NB4 (cell line): ENCODE data around the gene MCC.

Source experiments
- DNase-seq: peaks from one replicate; pipeline ENCODE4 v3.0.0; 2010; ENCODE audit warnings: low read depth
- H3K4me3 ChIP-seq: one replicate; pipeline ENCODE4 v1.5.1; 2011; ENCODE audit warnings: mild to moderate bottlenecking, low read depth, low read length, moderate library complexity
- MYC ChIP-seq: IDR thresholded peaks from 2 replicates; pipeline ENCODE4 v1.6.1; 2011; ENCODE audit warnings: low read depth, low read length
- POLR2A ChIP-seq: IDR thresholded peaks from 2 replicates; pipeline ENCODE4 v1.6.1; 2011; ENCODE audit warnings: mild to moderate bottlenecking; ENCODE audit not compliant: insufficient read length; ENCODE audit errors: extremely low read depth
- TF ChIP-seq, protein P1 (sequence below): IDR thresholded peaks from 2 replicates; pipeline ENCODE4 v1.6.1; 2011; ENCODE audit warnings: low read depth, low read length
- TF ChIP-seq, protein P2 (sequence below): IDR thresholded peaks from one replicate; pipeline ENCODE4 v1.5.1; 2012; ENCODE audit warnings: low read depth, low read length

Gene MCC

DNA sequence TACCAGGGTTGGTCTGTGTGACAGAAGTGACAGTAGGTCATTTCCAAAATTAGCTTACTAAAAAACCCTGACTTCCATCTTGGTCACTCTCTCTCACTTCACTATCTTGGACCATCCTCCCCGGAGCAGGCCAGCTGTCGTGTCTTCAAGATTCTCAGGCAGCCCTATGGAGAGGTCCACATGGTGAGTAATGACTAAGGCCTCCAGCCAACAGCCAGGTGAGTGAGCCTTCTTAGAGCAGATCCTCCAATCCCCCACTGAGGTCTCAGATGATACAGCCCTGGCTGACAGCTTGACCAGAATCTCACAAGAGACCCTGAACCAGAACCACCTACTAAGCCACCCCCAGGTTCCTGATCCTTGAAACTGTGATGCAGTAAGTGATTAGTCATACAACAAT lies 419.7 kb downstream of the MCC start:
- TF ChIP-seq, protein P1, sequence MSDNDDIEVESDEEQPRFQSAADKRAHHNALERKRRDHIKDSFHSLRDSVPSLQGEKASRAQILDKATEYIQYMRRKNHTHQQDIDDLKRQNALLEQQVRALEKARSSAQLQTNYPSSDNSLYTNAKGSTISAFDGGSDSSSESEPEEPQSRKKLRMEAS = no peak
- no peak for TF ChIP-seq POLR2A
- TF ChIP-seq, protein P2, sequence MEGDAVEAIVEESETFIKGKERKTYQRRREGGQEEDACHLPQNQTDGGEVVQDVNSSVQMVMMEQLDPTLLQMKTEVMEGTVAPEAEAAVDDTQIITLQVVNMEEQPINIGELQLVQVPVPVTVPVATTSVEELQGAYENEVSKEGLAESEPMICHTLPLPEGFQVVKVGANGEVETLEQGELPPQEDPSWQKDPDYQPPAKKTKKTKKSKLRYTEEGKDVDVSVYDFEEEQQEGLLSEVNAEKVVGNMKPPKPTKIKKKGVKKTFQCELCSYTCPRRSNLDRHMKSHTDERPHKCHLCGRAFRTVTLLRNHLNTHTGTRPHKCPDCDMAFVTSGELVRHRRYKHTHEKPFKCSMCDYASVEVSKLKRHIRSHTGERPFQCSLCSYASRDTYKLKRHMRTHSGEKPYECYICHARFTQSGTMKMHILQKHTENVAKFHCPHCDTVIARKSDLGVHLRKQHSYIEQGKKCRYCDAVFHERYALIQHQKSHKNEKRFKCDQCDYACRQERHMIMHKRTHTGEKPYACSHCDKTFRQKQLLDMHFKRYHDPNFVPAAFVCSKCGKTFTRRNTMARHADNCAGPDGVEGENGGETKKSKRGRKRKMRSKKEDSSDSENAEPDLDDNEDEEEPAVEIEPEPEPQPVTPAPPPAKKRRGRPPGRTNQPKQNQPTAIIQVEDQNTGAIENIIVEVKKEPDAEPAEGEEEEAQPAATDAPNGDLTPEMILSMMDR = no peak
- H3K4me3 ChIP-seq = no peak overlapping the region
- no peak for DNase-seq

DNA sequence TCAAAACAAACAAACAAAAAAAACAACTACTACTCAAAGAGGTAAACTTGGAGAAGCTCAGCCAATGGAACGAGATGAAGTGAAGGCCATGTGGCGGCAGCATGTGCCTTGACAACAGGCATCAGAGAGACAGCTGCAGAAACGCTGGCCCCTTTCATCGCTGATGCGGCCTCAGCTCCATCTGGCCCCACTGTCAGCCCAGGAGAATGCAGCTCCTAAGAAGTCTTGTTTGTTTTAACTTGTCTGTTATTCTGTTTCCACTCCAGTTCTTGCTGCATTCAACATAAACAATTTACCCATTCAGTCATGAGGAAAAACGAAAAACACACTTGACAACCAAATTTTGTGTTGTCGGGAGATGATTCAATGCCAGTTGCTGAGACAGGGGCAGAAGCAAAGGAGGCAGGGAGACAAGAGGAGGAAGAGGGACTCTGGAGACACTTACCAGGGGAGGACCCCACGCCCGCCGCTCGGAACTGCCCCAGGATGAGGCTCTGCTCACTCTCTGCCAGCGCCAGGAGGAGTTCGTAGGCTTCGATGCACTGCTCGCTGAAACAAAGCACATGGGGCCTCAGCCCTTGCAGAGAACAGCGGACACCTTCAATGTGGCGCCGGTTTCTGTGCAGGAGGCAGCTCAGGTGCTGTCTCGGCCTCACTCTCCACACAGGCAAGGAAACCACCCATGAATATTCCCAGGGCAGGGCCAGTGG lies 420.5 kb downstream of the MCC start:
- no peak for TF ChIP-seq MYC
- no peak for TF ChIP-seq POLR2A
- TF ChIP-seq, protein P1 = no peak
- TF ChIP-seq, protein P2 = no peak
- DNase-seq = no peak
- H3K4me3 ChIP-seq = no peak overlapping the region

DNA sequence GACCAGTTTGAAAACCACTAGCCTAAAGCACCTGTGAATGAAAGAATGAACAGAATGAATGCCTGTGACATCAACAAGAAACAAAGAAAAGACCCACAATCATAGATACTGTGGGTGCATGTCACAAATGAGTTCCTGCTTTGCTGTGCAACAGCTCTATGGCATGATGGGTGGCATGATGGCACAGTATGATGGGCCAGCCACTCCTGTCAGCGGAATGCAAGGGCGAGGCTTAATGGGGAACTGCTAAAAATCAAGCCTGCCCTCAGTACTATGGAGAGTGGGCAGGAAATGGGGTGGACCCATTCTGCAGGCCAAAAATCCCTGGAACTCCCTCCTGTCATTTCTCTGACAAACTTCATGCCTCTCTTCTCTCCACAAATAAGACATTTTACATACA lies 422.6 kb downstream of the MCC start:
- TF ChIP-seq MYC = no peak
- no peak for TF ChIP-seq POLR2A
- TF ChIP-seq, protein P1 = no peak
- TF ChIP-seq, protein P2 = no peak
- DNase-seq = no peak

DNA sequence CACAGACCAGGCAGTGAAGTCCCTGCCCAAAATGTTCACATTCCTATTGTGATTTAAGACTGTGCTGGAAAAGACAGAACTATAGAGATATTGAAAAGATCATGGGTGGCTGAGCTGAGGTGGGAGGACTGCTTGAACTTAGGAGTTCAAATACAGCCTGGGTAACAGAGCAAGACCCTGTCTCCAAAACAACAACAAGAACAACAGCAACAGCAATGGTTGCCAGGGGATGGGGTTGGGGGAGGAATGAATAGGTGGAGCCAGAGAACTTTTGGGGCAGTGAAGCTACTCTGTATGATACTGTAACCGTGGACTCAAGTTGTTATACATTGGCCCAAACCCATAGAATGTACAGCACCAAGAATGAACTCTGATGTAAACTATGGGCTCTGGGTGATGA lies 423.4 kb downstream of the MCC start:
- DNase-seq = no peak
- TF ChIP-seq POLR2A = no peak
- TF ChIP-seq, protein P2 = no peak
- TF ChIP-seq, protein P1 = no peak
- no peak overlapping the region for H3K4me3 ChIP-seq

More for the DNA sequence above, 422.6 kb downstream of the MCC start:
- no peak overlapping the region for H3K4me3 ChIP-seq

DNA sequence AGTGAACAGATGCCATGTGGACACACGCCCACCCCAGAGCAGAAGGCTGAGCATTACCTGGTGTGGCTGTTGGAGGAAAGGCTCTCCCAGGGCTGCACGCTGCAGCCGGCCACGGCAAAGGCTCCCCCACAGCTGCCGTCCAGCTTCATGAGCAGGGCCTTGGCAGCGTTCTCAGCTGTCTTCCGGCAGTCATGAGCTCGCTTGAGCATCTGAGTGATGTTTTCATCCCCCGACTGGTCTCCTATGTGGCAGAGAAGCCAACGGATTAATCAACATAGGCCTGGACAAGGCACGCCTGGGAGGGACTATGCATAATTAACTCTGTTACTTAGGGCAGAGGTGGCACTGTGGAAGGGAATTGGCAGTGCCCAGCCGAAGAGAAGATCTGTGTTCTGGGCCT lies 424.3 kb downstream of the MCC start:
- H3K4me3 ChIP-seq = no peak overlapping the region
- TF ChIP-seq POLR2A (no peak), MYC (no peak)
- TF ChIP-seq, protein P2 = no peak
- TF ChIP-seq, protein P1 = no peak
- DNase-seq = no peak
